Liver (tissue), 9 donors: Measurements from ENCODE around the gene SBK2. TPM values are rescaled to one million over a fixed set of nuclear protein-coding genes. Genes with fewer than 3 reads are reported as not detected.

Experiments
- DNase-seq: peaks from one replicate; pipeline ENCODE4 v3.0.0-alpha.2; 2017; ENCODE audit warnings: low spot score
- H3K27ac ChIP-seq, 2 donors: one replicate each; pipeline ENCODE4 v1.7.0; 2013; ENCODE audit warnings: inconsistent platforms in 2 of 2, low read length in 2 of 2, control low read depth in 1 of 2, low read depth in 1 of 2, mild to moderate bottlenecking in 1 of 2
- H3K27me3 ChIP-seq, 4 donors: one replicate each; pipeline versions ENCODE4 v1.6.1 to v1.7.0; 2013; ENCODE audit warnings: low read length in 3 of 4, inconsistent platforms in 1 of 4, mild to moderate bottlenecking in 1 of 4, moderate library complexity in 1 of 4; ENCODE audit not compliant: control insufficient read depth in 4 of 4, insufficient read depth in 4 of 4
- H3K36me3 ChIP-seq, 4 donors: one replicate each; pipeline versions ENCODE4 v1.6.1 to v1.7.0; 2013; ENCODE audit warnings: low read length in 3 of 4, mild to moderate bottlenecking in 3 of 4, low read depth in 1 of 4, moderate library complexity in 1 of 4; ENCODE audit not compliant: control insufficient read depth in 4 of 4, insufficient read depth in 3 of 4
- H3K4me1 ChIP-seq, 4 donors: one replicate each; pipeline versions ENCODE4 v1.6.1 to v1.7.0; 2013; ENCODE audit warnings: low read length in 3 of 4, mild to moderate bottlenecking in 3 of 4, moderate library complexity in 1 of 4; ENCODE audit not compliant: control insufficient read depth in 4 of 4, insufficient read depth in 4 of 4
- H3K4me3 ChIP-seq, 3 donors: one replicate each; pipeline versions ENCODE4 v1.6.1 to v1.7.0; 2013; ENCODE audit warnings: low read length in 3 of 3, control low read depth in 1 of 3, low read depth in 1 of 3, mild to moderate bottlenecking in 1 of 3
- H3K9ac ChIP-seq, 2 donors: one replicate each; pipeline ENCODE4 v1.7.0; 2013; ENCODE audit warnings: low read length in 2 of 2, mild to moderate bottlenecking in 2 of 2, moderate library complexity in 2 of 2, control low read depth in 1 of 2, low read depth in 1 of 2
- H3K9me3 ChIP-seq, 4 donors: one replicate each; pipeline versions ENCODE4 v1.6.1 to v1.7.0; 2013; ENCODE audit warnings: low read length in 3 of 4; ENCODE audit not compliant: control insufficient read depth in 4 of 4
- FOXA1 ChIP-seq: IDR thresholded peaks from 2 replicates; pipeline ENCODE4 v1.6.1; 2016; ENCODE audit warnings: antibody characterized with exemption
- FOXA2 ChIP-seq: IDR thresholded peaks from 2 replicates; pipeline ENCODE4 v1.6.1; 2016; ENCODE audit warnings: antibody characterized with exemption
- HNF4A ChIP-seq, 2 donors: conservative IDR thresholded peaks; 2 replicates each; pipeline ENCODE4 v1.6.1; 2016; ENCODE audit warnings: antibody characterized with exemption in 2 of 2, mild to moderate bottlenecking in 2 of 2
- HNF4G ChIP-seq: IDR thresholded peaks from 2 replicates; pipeline ENCODE4 v1.6.1; 2016; ENCODE audit warnings: antibody characterized with exemption
- JUND ChIP-seq, 2 donors: IDR thresholded peaks; 2 replicates each; pipeline ENCODE4 v1.6.1; 2016; ENCODE audit warnings: antibody characterized with exemption in 2 of 2
- RAD21 ChIP-seq, 2 donors: IDR thresholded peaks; 2 replicates each; pipeline ENCODE4 v1.6.1; 2016; ENCODE audit warnings: antibody characterized with exemption in 2 of 2, mild to moderate bottlenecking in 2 of 2
- RXRA ChIP-seq, 2 donors: IDR thresholded peaks; 2 replicates each; pipeline ENCODE4 v1.6.1; 2017 to 2018; ENCODE audit warnings: antibody characterized with exemption in 2 of 2, mild to moderate bottlenecking in 1 of 2
- TAF1 ChIP-seq: conservative IDR thresholded peaks from 2 replicates; pipeline ENCODE4 v1.6.1; 2016; ENCODE audit warnings: antibody characterized with exemption, mild to moderate bottlenecking
- WGBS: extraction: QIAGEN DNeasy Blood & Tissue Kit; methylation state at CpG from one replicate; pipeline ENCODE4 v1.1.7; 2013; 5-methylcytosine and 5-hydroxymethylcytosine counted together
- polyA plus RNA-seq, 2 donors: library from polyadenylated mRNA; stranded (reverse) in 1 of 2; unstranded in 1 of 2; fragments of 200-250 nt in 1 of 2; fragments of >200 nt in 1 of 2; fragmentation: Nextera tagmentation in 1 of 2; extraction: Ambion mirVana in 1 of 2; gene quantifications; one replicate each; pipeline versions ENCODE4 v1.2.1 to v1.2.3, GENCODE V29; 2013 to 2015
- total RNA-seq, 2 donors: library from RNA; depleted of rRNA; stranded (reverse); fragments of >200 nt; gene quantifications; one replicate each; pipeline ENCODE4 v1.2.3, GENCODE V29; 2014
- TF ChIP-seq, protein P1 (sequence below): IDR thresholded peaks from 2 replicates; pipeline ENCODE4 v1.6.1; 2016; ENCODE audit warnings: antibody characterized with exemption
- TF ChIP-seq, protein P2 (sequence below): IDR thresholded peaks from 2 replicates; pipeline ENCODE4 v1.6.1; 2016; ENCODE audit warnings: antibody characterized with exemption
- donor health status: healthy.
- donor health status: healthy.
- donor health status: healthy.
- donor health status: healthy.
- donor health status: healthy.

Gene SBK2
- total and polyA plus RNA-seq, 4 donors, result not detected

DNA sequence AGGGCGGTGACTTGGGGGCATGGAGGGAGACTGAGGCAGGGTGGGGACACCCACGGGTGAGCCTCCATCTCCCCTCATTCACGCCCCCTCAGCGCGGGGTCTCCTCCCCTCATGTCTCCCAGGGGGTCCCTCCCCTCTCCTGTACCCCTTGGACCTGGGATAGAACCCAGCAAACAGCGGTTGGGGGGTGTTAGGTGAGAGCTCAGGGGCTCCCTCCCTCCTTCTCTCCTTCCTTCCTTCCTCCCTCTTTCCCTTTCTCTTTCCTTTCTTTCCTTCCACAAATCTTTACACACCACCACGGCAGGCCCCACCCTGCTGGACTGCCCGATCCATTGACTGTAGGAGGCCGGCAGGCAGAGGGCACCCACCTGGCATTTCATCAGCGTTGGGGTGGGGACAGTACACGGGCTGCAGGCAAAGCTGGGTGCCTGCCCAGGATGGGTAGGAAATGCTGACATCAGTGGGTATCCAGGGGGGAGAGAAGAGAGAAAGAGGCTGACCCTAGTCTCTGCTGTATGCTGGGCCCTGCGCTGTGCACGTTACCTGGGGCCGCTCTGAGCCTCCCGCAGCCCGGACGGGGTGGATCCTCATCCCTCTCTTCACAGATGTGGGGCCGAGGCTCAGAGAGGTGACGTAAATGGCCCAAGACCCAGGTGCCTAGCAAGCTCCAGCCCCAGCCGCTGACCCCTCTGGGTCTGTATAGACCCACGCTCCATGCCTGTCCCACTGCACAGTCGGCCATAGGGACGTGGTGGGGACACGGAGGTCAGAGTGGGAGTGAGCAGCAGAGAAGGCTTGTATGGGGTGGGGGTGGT lies 45.2 kb downstream of the SBK2 start:
- H3K27me3 ChIP-seq, result no peaks in the 10 kb centered on the region
- H3K4me3 ChIP-seq, result no peak overlapping the region
- DNase-seq, result no peak
- TF ChIP-seq RXRA (IDR thresholded peaks at IDR 0.05) (no peak), HNF4G (no peak)
- TF ChIP-seq, protein P1, sequence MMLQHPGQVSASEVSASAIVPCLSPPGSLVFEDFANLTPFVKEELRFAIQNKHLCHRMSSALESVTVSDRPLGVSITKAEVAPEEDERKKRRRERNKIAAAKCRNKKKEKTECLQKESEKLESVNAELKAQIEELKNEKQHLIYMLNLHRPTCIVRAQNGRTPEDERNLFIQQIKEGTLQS, result no peak
- H3K36me3 ChIP-seq, result no peaks in the 10 kb centered on the region
- H3K27ac ChIP-seq, result no peak overlapping the region
- WGBS, result 65% methylated on average over 24 of the region's 24 CpGs
- no peaks in the 10 kb centered on the region for H3K4me1 ChIP-seq
- H3K9ac ChIP-seq, result no peak overlapping the region
- H3K9me3 ChIP-seq, result no peaks in the 10 kb centered on the region

- no peak overlapping the region for H3K4me3 ChIP-seq
- DNase-seq, result no peak
- H3K27ac ChIP-seq, result no peak overlapping the region
- H3K9ac ChIP-seq, result no peak overlapping the region
- H3K27me3 ChIP-seq, result no peaks in the 10 kb centered on the region
- 70% methylated on average over 52 of the region's 52 CpGs for WGBS
- H3K36me3 ChIP-seq, result no peaks in the 10 kb centered on the region
- no peaks in the 10 kb centered on the region for H3K9me3 ChIP-seq
- TF ChIP-seq FOXA2, result no peak
- no peak for TF ChIP-seq HNF4A (conservative IDR thresholded peaks at IDR 0.05)
- TF ChIP-seq FOXA1, result no peak
- no peak for TF ChIP-seq RXRA (IDR thresholded peaks at IDR 0.05)
- TF ChIP-seq RAD21 (IDR thresholded peaks at IDR 0.05), result no peak
- TF ChIP-seq HNF4G, result no peak
- no peak for TF ChIP-seq TAF1
- TF ChIP-seq, protein P2, sequence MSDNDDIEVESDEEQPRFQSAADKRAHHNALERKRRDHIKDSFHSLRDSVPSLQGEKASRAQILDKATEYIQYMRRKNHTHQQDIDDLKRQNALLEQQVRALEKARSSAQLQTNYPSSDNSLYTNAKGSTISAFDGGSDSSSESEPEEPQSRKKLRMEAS, result no peak
- no peaks in the 10 kb centered on the region for H3K4me1 ChIP-seq
Measured at GRCh38 chr19:55490478-55491432, 46.2 kb downstream of the SBK2 start.

- DNase-seq, result no peak
- Histone ChIP-seq H3K4me3 (no peak overlapping the region), H3K9ac (no peak overlapping the region), H3K9me3 (no peaks in the 10 kb centered on the region), H3K4me1 (peaks cover 0 to 2% (median 1%) of the 10 kb centered on the region in 4 donors), H3K27ac (no peak overlapping the region), H3K36me3 (no peaks in the 10 kb centered on the region), H3K27me3 (no peaks in the 10 kb centered on the region)
- WGBS, result 53% methylated on average over 21 of the region's 21 CpGs
- TF ChIP-seq RAD21 (IDR thresholded peaks at IDR 0.05), result no peak
- TF ChIP-seq JUND (IDR thresholded peaks at IDR 0.05), result no peak
- no peak for TF ChIP-seq TAF1
- TF ChIP-seq, protein P1, result no peak
- TF ChIP-seq, protein P2, result no peak
Measured at GRCh38 chr19:55489711-55490477, 47.0 kb downstream of the SBK2 start.
